Erythroblast (primary cell): ENCODE data around the gene MYRIP.
"Not testable (repeated sequence)": the region's sequence is repeated elsewhere in the genome, so short reads cannot be mapped to it uniquely, and the experiment has no call there.

Experiments used
- DNase-seq, 2 experiments: peaks; one replicate each; lab custom pipeline; 2025; lab: John Stamatoyannopoulos, UW
- GATA1 ChIP-seq: IDR thresholded peaks from 2 replicates; pipeline ENCODE4 v1.6.1; 2011; ENCODE audit warnings: low read depth, mild to moderate bottlenecking, control low read depth, low read length, moderate library complexity
- POLR2A ChIP-seq: IDR thresholded peaks from 2 replicates; pipeline ENCODE4 v1.6.1; 2011; ENCODE audit warnings: mild to moderate bottlenecking, low read length

Gene MYRIP

GRCh38 chr3:40071683-40072238 lies 262.4 kb downstream of the MYRIP start:
- TF ChIP-seq POLR2A, result no peak
- no peak for TF ChIP-seq GATA1
- no peak for DNase-seq

DNA sequence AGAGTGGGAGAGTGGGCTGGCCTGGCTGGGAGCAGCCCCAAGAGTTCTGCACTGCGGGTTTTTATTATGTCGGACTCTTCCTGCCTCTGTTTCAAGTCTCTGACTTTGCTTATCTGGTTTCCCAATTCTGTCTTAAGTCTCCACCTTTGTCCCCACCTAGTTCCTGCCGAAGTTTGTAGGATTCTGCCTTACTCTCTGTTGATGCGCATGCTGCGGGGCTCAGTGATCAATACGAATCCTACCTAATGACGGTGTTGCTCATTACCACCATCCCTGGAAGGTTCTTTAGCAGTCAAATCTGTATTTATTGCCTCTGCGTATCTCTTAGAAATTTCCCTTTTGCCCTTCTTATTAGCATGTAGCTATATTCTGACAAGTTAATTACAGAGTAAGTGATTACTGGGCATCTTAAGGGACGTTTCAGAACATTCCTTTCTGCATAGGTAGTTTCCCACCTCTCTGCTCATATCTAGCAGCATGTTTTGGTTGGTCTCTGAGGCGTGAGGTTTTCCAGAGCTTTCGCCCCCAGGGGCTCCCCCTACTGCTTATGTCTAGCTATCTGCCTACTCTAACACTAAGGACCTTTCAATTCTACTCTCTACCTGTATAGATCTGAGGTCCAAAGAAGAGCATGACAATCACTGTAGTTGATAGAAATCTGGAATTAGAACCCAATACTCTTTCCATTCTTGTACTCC lies 264.1 kb downstream of the MYRIP start:
- no peak for DNase-seq
- no peak for TF ChIP-seq GATA1
- TF ChIP-seq POLR2A, result no peak

DNA sequence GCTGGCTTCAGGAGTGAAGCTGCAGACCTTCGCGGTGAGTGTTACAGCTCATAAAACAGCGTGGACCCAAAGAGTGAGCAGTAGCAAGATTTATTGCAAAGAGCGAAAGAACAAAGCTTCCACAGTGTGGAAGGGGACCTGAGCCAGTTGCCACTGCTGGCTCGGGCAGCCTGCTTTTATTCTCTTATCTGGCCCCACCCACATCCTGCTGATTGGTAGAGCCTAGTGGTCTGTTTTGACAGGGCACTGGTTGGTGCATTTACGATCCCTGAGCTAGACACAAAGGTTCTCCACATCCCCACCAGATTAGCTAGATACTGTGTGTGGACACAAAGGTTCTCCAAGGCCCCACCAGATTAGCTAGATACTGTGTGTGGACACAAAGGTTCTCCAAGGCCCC lies 267.7 kb downstream of the MYRIP start:
- not testable (repeated sequence) for DNase-seq

- DNase-seq, result not testable (repeated sequence)
These were observed 268.6 kb downstream of the MYRIP start for GRCh38 chr3:40077828-40078492.

GRCh38 chr3:40078590-40078989 lies 269.2 kb downstream of the MYRIP start:
- TF ChIP-seq POLR2A (no peak), GATA1 (no peak)
- no peak for DNase-seq

GRCh38 chr3:40079203-40079846 lies 269.9 kb downstream of the MYRIP start:
- TF ChIP-seq POLR2A (no peak), GATA1 (no peak)
- no peak for DNase-seq

- no peak for TF ChIP-seq POLR2A
- TF ChIP-seq GATA1, result no peak
- DNase-seq, result no peak
These were observed 270.4 kb downstream of the MYRIP start for GRCh38 chr3:40079847-40080240.

GRCh38 chr3:40083066-40083465 lies 273.7 kb downstream of the MYRIP start:
- TF ChIP-seq POLR2A (no peak), GATA1 (no peak)
- DNase-seq, result no peak

DNA sequence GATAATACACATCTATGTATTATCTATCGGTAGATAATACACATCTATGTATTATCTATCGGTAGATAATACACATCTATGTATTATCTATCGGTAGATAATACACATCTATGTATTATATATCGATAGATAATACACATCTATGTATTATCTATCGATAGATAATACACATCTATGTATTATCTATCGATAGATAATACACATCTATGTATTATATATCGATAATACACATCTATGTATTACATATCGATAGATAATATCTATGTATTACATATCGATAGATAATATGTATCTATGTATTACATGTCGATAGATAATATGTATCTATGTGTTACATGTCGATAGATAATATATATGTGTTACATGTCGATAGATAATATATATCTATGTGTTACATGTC lies 275.0 kb downstream of the MYRIP start:
- not testable (repeated sequence) for DNase-seq

- DNase-seq, result no peak
- TF ChIP-seq GATA1, result no peak
- TF ChIP-seq POLR2A, result no peak
These were observed 277.8 kb downstream of the MYRIP start for GRCh38 chr3:40086890-40087883.

DNA sequence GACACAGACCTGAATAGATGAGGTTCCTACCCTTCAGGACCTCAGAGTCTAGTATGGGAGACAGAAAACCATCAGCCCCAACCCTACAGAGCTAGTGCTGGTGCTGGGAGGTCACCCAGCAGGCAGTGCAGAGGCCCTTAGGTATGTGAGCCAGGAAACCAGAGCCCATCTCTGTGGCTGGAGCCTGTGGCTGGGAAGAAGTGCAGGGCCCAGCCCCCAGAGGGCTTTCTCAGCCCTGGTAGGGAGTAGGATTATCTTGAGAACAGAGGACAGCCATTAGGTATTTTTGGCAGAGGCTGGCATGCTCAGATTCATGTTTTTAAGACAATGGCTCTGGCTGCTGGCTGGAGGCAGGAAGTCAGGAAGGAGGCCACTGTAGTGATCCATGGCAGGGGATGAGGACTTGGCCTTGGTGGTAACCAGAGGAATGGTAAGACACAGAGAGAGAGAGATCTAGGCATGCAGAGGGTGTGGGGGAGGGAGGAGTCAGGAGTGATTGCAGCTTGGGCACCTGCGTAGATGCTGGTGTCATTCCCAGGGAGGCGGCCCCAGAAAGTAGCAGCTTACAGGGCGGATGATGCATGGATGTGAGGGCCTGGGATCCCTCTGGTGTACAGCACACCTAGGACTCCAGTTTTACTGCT lies 279.2 kb downstream of the MYRIP start:
- TF ChIP-seq GATA1, result no peak
- DNase-seq, result no peak

DNA sequence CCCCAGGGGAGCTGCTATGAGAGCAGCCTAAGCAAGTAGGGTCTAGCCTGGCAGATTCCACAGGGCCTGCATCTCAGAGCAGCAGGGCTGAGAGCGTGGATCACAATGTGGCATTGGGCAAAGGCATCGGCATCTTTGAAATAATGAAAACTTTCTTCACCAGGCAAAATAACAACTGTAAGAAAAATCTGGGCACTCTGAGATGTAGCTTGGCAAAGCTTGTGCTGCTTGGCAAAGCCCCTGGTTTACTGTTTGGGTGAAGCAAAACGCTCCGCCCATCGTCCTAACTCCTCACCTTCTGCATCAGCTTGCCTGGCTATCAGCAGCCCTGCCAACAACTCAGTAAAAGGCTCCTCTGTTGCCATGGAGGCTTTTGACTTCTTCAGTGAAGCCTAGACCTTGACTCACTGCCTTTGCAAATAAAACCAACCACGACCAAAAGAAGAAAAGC lies 287.3 kb downstream of the MYRIP start:
- no peak for TF ChIP-seq POLR2A
- no peak for TF ChIP-seq GATA1
- DNase-seq, result no peak
